T-helper 9 cell (primary cell): ENCODE results near the gene PDCD6IP.
"Not testable (repeated sequence)": the region's sequence is repeated elsewhere in the genome, so short reads cannot be mapped to it uniquely, and the experiment has no call there.

ENCODE experiments used
- DNase-seq: peaks from one replicate; pipeline ENCODE4 v3.0.0-alpha.2; 2020

PDCD6IP gene

DNA sequence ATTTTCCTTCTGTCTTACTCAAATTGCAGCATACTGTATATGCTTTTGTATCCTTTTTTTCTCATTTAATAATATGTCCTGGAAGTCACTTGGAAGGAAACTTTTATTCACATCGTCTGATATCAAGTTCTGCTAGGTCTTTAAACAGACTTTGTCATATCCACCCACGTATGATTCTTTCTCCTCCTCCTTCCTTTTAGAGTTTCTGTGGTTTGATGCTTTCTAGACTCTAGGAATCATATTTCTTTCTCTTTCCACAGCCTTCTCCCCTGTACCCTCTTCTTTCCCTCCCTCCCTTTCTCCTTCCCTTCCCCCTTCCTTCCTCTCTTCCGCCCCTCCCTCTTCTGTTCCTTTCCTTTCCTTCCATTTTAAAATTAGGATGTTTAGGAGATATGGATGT lies 52.2 kb downstream of the PDCD6IP start:
- not testable (repeated sequence) for DNase-seq

DNA sequence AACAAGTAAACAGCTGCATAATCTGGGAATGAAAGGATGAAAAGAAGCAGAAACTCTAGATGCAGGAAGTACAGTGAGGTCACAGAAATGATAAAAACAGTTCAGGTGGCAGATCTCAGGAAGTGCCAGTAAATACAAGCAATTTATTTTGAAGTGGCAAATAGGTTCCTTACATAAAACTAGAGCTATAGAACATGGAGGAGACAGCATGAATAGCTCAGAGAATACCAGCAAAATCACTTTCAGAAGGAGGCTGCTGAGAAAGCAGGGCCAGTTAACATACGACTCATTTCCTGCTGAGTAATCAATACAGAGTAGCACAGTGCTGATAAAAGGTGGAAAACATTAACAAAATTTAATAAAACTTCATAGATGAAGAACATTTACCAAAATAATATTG lies 57.0 kb downstream of the PDCD6IP start:
- not testable (repeated sequence) for DNase-seq

DNA sequence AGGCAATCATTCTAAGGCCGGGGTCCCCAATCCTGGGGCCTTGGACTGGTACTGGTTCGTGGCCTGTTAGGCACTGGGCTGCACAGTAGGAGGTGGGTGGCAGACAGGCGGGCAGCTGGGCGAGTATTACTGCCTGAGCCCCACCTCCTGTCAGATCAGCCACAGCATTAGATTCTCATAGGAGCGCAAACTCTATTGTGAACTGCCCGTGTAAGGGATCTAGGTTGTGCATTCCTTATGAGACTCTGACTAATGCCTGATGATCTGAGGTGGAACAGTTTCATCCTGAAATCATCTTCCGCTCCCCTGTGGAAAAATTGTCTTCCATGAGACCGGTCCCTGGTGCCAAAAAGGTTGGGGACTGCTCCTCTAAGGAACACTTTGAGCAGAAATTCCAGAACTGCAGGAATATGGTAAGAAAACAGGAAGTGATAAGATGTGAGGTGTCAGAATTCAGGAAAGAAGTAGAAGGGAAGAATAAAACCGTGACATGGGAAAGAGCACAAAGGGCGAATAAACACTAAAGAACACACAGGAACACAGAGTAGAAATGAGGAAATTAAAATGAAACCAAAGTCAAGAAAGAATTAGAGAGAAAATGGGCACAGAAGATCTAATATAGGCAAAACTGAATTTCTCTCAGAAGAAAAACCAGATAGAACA lies 57.6 kb downstream of the PDCD6IP start:
- no peak for DNase-seq

DNA sequence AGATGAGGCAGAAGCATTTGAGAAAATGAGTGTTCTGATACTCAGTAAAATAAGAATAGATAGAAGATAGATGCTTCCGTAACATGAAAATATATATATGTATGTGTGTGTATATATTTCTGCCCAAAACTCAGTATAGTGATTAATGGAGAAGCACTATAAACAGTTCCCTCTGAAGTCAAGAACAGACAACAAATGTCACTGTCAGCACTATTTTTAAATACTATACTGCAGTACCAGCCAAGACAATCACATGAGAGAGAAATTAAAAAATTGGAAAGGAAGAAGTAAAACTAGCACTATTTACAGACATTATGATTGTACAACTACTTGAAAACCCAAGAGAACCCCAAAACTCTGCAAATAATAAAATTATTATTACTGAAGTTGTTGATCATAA lies 59.3 kb downstream of the PDCD6IP start:
- DNase-seq: not testable (repeated sequence)

DNA sequence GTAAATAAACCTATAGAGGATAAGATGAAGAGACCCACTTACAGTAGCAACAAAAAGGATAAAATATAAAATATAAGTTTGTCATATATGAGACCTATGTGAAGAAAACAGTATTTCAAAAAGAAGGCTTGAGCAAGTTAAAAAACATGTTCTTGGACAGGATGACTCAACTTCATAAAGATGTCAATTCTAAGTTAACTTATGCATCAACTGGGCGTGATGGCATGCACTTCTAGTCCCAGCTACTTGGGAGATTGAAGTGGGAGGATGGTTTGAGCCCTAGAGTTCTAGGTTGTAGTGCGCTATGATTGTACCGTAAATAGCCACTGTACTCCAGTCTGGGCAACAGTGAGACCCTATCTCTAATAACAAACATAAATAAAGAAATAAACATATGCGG lies 59.7 kb downstream of the PDCD6IP start:
- DNase-seq: no peak

DNA sequence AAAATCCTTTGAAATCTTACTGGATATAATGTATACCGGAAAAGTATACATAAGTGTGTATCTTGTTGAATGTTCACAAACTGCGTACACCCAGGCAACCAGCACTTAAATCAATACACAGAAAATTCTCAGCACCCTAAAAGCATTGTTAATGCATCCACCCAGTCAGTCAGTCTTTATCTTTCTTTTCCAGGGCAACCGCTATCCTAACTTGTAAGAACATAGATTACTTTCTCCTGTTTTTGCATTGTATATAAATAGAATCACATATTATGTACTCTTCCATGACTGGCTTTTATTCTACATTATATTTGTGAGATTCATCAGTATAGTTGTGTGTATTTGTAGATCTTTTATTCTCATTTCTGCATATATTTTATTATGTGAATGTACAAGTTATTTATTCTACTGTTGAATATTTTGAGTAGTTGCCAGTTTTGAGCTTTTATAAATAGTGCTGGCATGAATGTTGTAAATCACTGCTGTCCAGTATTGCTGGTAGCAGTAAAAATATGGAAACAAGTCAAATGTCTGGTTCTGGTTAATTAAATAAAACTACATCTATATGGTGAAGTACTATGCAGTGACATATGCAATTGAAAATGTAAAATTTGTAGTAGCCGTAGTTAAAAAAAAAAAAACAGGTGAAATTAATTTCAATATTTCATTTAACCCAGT lies 62.1 kb downstream of the PDCD6IP start:
- no peak for DNase-seq

DNA sequence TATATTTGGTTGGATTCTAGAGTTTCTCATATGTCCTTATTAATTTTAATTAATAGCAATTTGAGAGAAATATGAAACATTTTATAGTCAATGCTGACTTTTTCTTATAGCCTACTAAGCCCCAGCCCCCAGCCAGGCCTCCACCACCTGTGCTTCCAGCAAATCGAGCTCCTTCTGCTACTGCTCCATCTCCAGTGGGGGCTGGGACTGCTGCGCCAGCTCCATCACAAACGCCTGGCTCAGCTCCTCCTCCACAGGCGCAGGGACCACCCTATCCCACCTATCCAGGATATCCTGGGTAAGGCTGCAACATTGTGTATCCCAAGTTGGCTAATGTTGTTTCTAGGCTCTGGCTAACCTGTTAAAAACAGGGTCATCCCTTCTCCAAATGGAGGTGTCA lies 66.7 kb downstream of the PDCD6IP start:
- DNase-seq: no peak

DNA sequence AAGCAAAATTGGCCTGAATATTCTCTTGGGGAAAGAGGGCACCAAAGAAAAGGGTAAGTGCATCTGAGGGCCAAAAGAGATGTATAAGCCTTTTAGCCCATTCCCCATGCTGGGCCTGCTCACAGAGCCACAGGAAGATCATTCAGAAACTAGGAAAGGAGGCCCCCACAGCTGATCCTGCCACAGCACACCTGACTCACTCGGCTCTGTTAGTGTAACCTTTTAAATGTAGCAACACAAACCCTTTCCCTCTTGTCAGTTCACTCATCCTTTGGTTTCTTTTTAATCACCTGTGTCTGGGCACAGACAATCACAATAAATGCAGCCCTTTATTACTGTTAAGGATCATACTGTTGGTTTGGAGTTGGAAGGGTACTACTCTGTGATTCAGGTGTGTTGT lies 69.9 kb downstream of the PDCD6IP start:
- no peak for DNase-seq

DNA sequence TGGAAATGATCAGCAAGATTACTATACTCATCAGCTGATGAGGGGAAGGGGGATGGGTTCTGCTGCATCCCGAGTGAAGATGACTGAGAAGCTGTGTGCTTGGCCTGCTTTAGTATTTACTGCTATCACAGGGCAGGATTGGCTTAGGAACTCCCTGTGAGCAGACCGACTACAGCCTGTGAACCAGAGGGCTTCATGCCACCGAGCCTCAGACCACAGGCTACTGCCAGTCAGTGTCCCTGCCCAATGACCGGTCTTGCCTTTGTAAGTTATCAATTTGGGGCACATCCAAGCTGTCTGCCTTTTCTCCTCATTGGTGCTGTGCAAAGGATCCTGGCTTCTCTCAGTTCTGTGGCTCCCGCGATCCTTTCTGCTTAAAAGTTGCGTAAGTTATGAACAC lies 71.5 kb downstream of the PDCD6IP start:
- no peak for DNase-seq

DNA sequence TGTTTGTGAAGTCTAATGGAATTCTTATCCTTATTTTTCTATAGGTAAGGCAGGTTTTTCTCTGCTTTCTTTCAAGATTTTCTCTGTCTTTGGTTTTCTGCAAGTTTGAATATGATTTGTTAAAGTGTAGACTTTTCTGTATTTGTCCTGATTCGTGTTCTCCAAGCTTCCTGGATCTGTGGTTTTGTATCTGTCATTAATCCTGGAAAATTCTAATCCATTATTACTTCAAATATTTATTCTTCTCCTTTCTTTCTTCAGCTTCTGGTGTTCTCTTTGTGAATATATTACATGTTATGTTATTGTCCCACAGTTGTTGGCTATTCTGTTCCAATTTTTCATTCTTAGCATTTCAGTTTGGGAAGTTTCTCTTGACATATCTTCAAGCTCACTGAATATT lies 76.4 kb downstream of the PDCD6IP start:
- no peak for DNase-seq

DNA sequence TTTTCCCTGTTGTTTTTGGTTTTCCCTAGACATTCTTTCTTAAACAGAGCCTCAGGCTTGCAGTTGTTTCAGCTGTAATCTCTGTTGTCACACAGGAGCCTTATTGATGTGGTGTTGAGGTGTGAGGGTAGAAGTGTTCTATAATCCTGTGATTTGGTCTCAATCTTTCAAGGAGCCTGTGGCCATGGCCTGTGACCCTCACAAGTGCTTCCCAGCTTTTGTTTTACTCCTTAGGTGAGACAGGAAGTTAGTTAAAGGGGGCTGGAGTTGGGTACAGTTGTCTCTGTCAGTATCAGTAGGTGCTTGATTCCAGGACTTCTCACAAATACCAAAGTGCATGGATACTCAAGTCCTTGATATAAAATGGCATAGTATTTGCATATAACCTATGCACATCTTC lies 77.2 kb downstream of the PDCD6IP start:
- DNase-seq: no peak

DNA sequence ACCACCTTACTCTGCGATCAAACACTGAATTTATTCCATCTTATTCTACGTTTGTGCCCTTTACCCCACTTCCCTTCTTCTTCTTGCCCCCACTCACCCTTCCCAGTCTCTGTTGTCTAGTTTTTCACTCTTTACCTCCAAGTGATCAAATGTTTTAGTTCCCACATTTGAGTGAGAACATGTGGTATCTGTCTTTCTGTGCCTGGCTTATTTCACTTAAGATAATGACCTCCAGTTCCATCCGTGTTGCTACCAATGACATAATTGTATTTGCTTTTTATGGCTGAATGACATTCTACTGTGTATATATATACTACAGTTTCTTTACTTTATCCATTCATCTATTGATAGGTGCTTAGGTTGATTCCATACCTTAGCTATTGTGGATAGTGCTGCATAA lies 78.8 kb downstream of the PDCD6IP start:
- DNase-seq: no peak

DNA sequence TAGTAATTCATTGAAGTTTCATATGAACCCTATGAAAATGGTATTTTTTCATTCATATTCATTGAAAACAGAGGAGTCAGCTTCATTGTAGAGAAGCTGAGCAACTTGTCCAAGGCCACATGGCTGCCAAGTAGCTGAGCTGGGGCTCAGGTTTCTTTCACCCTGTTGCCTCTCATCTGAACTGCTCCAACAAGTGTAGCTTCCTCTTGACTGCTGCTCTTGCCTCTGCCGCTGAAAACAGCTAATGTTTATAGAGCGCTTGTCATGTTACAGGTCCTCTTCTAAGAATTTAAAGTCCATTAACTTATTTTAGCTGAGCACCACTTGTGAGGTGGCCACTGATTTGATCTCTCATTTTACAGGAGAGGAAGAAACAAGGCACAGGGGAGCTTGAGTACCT lies 81.1 kb downstream of the PDCD6IP start:
- no peak for DNase-seq

DNA sequence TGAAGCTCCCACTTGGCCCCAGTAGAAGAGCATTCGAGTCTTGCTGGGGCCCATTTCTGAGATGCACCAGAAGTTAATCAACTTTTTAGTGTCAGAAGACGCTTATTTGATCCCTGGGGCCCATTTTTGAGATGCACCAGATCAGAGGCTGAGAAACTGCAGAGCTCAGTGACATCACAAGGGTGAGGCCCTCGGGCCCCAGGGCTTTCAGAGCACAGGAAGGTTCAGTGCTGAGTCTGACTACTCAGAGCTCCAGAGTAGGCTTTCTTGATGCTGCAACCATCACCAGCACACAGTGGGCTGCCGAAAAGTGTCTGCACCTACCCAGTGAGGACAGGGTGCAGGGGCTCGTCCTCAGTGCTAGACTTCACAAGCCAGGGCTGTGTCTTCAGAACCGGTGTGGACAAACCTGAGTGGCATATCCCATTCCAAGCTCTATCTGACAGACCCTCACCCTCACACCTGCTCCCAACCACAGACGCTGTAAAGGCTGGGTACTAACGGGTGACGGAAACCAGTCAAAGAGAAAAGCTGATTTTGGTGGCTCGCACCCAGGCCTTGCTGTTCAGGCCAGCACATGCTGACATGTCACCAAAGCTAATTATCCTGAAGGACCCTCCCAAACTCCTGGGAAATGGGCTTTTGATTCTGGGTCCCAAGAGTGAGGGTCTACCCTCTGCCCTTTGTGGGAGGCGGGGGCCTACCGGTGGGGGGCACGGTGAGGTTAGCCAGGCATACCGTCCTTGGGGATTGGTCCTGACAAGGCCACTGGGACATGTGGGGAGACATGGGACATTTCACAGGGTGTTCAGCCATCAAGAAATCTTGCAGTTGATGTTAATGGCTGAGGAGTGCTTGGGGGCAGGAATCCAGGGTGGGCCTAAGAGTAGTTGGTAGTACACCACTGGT lies 83.0 kb downstream of the PDCD6IP start:
- no peak for DNase-seq

DNA sequence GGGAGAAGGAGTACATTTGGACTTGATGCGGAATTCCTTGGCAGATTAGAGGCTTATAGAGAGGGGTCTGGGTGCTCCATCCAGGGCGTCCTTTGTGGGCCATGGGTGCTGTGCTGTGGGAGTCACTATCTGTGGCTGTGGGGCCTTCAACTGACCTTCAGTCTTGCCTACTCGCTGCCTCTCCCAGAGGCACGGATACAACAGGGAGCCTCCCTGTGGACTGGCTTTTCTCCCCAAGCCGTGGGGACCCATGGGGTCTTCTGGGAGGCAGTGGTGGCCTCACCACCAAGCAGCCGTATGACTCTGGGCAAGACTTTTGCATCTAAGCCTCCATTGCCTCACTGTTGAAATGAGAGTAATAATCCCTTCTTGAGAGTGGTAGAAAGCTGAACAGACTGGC lies 83.9 kb downstream of the PDCD6IP start:
- no peak for DNase-seq

DNA sequence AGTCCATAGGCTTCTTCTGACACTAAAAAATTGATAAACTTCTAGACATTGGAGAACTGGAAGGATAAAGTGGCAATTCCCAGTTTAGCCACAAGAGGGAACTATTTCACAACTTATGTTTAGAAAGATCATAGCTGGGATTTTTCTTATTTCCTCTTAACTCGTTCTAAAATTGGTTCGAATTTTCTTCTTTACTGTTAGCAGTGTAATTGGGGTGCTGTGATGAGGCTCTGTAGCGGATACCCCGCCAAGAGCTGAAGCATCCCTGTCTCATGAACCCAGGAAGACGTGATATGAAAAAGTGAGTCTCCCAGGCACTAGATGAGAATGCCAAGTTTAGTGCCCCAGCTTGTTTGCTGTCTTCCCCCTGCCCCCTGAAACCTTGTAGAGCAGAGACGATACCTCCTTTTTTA lies 85.1 kb downstream of the PDCD6IP start:
- no peak for DNase-seq

DNA sequence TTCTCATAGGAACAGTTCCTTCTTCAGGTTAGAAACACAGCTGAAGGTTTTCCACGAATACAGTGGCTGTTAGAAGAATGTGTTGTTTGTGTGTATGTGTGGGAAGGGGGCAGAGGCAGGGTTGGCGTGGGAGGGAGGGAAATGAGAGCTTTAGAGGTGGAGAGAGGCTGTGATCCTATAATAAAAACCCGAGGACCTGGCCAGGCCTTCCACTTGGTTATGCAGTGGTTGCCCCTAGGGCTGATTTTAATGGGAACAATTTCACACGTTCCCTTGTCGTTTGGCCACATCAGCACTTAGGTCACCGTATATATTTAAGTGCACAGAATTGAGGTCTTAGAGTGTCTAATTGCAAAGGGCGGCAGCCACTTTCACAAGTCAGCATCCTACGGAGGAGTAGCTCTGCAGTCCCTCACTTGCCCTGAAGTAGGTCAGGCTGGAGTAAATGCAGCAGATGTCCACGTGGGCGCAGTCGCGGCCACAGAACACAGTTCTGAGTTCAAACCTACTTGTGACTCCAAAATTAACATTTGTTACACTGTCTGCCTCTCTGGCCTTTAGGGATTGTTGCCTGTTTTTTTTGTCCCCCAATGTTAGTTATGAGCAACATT lies 85.6 kb downstream of the PDCD6IP start:
- no peak for DNase-seq

DNA sequence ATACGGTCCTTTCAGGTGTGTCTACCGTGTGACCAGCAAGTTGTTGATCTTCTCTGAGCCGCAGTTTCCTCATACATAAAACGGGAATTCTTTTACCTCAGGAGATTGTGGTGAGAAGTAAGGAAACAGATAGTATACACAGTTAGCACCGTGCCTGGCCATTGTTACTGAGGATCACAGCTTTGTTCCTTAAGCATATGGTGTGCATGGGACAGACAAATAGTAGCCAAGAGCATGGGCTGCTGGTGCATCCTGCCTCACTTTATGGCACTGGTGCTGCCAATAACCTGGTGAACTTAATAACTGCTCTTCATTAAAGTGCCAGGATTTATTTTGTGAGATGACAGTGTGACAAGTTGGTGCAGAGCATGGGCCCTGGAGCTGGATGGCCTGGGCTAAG lies 86.3 kb downstream of the PDCD6IP start:
- DNase-seq: no peak

DNA sequence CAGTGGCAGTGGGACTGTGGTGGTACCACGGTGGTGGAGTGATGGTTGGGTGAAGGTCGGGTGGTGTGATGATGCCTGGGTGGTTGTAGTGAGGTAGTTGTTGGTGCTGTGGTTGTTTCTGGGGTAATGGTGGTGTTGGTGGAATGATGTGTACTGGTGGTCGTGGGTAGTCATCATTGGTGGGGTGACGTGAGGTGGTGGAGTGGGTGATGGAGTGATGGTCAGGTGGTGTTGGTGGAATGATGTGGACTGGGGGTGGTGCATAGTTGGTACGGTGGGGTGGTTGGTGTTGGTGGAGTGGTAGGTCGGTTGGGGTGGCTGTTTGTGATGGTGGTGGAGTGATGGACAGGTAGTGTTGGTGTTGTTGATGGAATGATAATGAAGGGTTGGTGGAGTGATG lies 87.1 kb downstream of the PDCD6IP start:
- DNase-seq: no peak

DNA sequence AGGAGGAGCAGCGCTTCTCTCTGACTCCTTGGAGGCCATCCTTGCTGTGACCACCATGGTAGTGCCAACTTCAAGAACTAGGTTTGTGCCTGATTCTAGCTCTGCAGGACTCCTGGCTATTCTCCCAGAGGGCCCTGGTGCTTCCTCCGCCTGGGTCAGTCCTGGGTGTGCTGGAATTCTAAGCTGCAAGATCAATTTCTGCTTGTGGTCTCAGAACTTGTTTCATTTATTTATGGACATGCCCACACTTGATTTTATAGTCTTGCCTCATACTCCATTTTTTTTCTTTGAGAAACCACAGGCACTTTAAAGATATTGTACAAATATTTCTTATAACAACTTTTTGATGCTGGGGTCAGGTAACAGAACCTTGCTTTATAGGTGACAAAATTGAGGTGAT lies 87.6 kb downstream of the PDCD6IP start:
- no peak for DNase-seq

DNA sequence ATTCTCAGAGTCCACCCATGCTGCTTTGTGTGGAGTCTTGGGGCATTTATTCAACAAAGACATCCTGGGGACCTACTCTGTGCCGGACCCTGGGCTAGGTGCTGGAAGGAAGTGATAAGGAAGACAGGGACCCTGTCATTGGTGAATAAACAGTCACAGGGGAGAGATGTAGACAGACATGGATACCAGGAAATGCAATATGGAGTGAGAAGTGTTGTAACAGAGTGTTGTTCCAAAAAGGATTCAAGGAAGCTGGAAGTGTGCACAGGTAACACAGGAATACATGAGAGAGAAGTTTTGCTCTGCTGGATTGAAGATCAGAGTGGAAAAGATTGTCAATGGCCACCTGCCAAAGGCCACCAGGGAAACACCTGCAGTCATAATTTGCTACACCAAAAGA lies 89.0 kb downstream of the PDCD6IP start:
- DNase-seq: no peak

DNA sequence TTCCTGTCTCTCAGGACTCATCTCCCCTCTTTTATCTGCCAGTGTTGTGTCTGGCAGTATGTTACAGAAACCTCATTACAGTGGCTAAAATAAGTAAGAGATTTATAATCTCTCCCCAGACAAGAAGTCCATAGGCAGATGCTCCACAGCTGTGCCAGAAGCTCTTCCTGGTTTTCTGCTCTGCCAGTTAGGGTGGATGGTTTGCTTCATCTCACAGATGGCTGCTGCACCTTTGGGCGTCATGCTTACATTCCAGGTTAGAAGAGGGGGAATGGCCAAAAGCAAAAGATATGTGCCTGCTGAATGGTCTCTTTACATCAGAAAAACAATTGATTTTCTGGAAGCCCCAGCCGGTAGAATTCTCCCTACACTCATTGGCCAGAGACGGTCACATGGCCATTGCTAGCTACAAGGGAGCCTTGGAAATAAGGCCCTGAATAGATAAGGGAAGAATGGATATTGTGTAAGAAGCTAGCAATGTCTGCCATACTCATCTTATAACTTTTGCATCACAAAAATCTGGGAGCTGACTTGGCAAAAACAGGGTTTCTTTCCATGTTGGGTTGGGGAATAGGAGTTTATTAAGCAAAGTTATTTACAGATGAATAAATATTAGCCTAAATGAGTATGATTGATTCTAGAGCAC lies 91.1 kb downstream of the PDCD6IP start:
- DNase-seq: no peak

DNA sequence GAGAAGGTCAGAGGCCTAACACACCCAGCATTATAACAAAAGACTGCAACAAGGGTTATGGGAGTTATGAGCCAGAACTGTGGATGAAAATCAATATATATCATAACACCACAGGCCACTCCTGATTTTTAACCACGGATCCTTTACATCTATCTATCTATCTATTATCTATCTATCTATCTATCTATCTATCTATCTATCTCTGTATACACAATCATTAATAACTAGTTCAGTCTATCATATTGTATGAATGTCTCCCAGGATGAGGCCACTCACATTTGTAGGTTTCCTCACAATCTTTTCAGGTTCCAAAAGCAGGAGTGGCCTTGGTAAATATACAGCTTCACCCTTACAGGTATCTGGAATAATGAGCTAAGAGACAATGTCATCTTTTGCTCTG lies 94.2 kb downstream of the PDCD6IP start:
- no peak for DNase-seq
